ENCODE results near the gene RFX1.
"Not testable (repeated sequence)": the region's sequence is repeated elsewhere in the genome, so short reads cannot be mapped to it uniquely, and the experiment has no call there.

Gene RFX1

DNA sequence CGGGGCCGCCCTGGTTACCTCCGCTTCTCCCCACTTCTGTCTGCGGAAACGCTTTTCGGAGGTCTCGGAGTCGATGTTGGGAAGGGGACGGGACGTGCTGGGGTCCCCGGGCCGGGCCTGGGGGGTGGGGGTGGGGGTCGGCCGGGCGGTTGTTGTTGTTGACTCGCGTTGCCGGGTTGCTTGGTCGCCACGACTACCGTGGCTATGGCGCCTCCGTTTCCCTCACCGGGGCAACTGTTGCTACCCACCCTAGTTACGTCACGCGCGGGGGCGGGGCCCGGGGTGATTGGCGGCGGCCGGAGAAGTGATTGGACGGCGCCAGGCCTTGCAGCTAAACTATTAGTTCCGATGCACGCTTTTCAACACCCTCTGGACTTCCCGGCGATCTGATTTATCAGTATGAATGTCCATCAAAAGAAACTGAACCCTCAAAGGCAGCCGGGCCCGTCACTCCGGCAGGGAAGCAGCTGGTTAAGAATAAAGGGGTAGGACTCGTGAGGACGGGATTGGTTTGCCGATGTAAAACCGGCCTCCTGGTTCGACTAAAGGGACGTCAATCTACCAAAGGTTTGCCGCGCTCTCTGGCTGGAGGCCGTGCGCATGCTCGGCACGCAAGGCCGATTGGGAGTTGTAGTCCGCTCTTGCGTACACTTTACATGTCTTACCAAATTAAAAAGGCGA lies at the start of gene RFX1:
RFX1 (minus strand) TSS at position 236 of the 681 bp plus-strand sequence. CDS start 12,477 bp downstream, outside the sequence.
- peak; percentile 100 for DNase-seq

GRCh38 chr19:14055396-14055795 lies 49.3 kb upstream of the RFX1 start:
- no peak for DNase-seq

DNA sequence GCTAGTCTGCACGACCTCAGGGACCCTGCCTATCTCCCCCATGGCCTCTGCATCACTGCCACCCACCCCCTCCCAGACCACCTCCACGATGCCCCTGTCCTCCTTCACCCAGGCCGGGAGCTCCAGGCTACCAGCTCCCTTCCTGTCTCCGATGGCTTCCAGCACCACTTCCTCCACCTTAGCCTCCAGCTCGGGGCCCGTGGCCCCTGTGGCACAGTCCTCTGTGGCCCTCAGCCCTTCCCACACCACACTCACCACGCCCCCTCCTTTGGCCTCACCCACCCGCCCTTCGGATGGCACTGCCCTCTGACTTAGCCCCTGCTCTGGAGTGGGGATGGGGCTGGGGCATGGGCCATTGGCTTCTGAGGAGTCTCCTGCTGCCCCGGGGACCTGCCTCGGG lies 48.6 kb upstream of the RFX1 start:
- no peak for DNase-seq

DNA sequence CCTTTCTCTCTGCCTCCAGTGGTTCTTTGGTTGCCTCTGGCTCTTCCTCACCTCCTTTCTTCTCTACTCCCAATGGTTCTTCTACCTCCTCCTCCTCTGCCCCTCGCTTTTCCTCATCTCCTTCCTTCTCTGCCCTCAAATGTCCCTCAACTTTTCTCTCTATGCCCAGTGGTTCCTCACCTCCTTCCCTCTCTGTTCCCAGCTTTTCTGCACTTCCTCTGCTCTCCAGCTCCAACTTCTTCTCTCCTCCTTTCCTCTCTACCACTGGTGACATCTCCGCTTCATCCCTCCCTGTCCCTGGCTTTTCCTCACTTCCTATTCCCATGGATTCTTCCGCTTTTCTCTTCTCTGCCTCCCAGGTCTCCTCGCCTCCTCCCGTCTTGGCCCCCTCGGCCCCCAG lies 48.0 kb upstream of the RFX1 start:
- no peak for DNase-seq

GRCh38 chr19:14053500-14053899 lies 47.4 kb upstream of the RFX1 start:
- DNase-seq = no peak

- DNase-seq = no peak
Measured at GRCh38 chr19:14053032-14053431, 46.9 kb upstream of the RFX1 start.

DNA sequence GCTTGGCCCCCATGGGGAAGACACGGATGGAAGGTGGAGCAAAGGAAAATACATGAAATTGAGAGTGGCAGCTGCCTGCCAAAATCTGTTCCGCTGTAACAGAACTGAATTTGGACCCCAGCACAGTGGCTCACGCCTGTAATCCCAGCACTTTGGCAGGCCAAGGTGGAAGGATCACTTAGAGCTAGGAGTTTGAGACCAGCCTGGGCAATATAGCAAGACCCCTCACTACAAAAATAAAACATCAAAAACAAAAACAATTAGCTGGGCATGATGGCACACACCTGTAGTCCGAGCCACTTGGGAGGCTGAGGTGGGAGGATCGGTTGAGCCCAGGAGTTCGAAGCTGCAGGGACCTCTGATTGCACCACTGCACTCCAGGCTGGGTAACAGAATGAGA lies 46.4 kb upstream of the RFX1 start:
- DNase-seq = no peak

DNA sequence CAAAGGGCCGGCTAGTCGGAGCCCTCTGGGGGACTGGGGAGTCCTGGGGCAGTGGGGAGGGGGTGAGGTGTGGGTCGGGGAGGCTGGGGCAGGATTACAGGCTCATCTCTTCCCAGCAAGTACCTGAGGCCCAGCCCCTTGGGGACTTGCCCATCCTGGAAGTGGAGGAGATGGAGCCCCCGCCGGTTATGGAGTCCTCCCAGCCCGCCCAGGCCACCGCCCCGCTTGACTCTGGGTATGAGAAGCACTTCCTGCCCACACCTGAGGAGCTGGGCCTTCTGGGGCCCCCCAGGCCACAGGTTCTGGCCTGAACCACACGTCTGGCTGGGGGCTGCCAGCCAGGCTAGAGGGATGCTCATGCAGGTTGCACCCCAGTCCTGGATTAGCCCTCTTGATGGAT lies 45.9 kb upstream of the RFX1 start:
- no peak for DNase-seq

GRCh38 chr19:14050961-14051360 lies 44.8 kb upstream of the RFX1 start:
- not testable (repeated sequence) for DNase-seq

GRCh38 chr19:14050512-14050911 lies 44.4 kb upstream of the RFX1 start:
- no peak for DNase-seq

GRCh38 chr19:14048443-14049153 lies 42.5 kb upstream of the RFX1 start:
- peak; percentile 85 to 86 for DNase-seq

DNA sequence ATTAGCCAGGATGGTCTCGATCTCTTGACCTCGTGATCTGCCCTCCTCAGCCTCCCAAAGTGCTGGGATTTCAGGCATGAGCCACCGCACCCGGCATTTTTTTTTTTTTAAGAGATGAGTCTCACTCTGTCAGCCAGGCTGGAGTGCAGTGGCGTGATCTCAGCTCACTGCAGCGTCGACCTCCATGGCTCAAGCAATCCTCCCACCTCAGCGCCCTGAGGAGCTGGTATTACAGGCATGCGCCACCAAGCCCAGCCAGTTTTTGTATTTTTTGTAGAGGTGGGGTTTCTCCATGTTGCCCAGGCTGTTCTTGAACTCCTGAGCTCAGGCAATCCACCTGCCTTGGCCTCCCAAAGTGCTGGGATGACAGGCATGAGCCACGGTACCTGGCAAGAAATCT lies 41.7 kb upstream of the RFX1 start:
- not testable (repeated sequence) for DNase-seq

- DNase-seq = peak in 1 of 2 donors; percentile 46
Measured at GRCh38 chr19:14042659-14043608, 36.8 kb upstream of the RFX1 start.

DNA sequence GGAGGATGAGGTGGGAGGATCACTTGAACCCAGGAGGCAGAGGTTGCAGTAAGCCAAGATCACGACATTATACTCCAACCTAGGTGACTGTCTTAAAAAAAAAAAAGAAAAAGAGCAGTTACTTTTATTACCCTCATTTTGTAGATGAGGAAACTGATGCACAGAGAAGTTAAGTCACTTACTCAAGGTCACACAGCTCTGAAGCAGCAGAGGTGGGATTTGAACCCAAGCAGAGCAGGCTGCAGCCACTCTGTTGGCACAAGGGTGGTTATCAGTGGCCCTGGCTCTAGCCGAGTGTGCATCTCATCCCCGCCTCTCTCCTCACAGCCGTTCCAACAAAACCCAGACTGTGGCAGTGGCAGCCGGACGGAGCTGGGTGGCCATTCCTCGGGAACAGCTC lies 33.1 kb upstream of the RFX1 start:
- no peak for DNase-seq

GRCh38 chr19:14035706-14036105 lies 29.6 kb upstream of the RFX1 start:
- no peak for DNase-seq

DNA sequence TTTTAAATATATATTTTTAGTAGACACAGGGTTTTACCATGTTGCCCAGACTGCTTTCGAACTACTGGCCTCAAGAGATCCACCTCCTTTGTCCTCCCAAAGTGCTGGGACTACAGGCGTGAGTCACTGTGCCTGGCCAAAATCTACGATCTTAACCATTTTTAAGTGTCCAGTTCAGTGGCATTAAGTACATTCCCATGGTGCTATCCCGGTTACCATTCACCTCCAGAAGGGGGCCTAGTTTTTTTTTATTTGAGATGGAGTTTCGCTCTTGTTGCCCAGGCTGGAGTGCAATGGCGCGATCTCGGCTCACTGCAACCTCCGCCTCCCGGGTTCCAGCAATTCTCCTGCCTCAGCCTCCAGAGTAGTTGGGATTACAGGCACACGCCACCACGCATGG lies 29.0 kb upstream of the RFX1 start:
- DNase-seq = not testable (repeated sequence)

DNA sequence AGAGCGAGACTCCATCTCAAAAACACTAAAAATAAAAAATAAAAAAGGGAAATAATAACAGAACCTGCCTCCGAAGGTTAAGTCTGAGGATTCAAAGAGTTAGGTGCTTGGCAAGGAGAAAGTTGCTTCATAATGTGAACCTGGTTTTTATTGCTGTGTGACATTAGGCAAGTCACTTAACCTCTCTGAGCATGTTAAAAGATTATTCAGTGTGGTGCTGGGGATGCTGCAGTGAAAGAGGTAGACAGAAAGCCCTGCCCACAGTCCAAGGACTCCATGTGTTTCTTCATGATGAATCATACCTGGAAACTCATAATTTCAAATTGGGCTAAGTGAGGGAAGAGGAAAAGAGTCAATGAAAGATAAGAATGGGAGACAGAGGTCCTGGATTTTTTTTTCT lies 27.8 kb upstream of the RFX1 start:
- DNase-seq = no peak

DNA sequence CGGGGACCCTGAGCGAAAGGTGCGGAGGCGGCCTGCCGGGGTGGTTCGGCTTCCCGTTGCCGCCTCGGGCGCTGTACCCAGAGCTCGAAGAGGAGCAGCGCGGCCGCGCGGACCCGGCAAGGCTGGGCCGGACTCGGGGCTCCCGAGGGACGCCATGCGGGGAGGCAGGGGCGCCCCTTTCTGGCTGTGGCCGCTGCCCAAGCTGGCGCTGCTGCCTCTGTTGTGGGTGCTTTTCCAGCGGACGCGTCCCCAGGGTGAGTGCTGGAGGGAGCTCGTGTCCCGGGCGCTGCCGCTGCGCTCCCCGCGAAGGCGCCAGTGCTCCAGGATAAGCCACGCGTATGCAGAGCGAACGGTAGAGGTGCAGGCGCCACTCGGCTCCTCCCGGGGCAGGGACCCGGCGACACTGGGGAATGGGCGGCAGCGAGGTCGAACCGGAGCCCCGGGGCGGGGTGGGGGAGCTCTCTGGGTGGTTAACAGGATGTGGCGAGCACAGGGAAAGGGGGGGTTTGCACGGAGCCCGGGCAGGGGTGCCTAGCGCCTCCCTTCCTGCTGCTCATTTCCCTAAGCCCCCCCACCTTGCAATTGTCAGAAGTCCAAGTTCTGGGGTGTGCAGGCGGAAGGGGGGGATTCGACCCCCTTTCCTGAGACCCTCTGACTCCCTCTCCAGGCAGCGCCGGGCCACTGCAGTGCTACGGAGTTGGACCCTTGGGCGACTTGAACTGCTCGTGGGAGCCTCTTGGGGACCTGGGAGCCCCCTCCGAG lies 25.8 kb upstream of the RFX1 start, which contains the start of gene IL27RA:
IL27RA (plus strand) TSS at position 44 of the 762 bp plus-strand sequence; CDS start at position 155, 111 bp downstream.
- peak; percentile 79 to 81 for DNase-seq

GRCh38 chr19:14030997-14031718 lies 25.0 kb upstream of the RFX1 start:
- no peak for DNase-seq

DNA sequence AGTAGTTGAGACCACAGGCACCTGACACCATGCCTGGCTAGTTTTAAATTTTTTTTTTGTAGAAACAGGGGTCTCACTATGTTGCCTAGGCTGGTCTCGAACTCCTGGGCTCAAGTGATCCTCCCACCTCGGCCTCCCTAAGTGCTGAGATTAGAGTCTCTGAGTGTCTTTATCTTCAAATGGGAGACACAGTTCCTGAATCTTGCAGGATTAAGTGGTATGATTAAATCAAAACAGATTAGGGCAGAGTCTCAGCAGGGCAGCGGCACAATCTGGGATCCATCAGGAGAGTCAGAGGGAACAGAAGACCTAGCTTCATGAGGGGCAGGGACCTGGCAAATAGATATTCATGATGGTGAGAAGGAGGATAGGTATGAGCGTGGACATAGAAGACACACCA lies 22.8 kb upstream of the RFX1 start:
- no peak for DNase-seq

DNA sequence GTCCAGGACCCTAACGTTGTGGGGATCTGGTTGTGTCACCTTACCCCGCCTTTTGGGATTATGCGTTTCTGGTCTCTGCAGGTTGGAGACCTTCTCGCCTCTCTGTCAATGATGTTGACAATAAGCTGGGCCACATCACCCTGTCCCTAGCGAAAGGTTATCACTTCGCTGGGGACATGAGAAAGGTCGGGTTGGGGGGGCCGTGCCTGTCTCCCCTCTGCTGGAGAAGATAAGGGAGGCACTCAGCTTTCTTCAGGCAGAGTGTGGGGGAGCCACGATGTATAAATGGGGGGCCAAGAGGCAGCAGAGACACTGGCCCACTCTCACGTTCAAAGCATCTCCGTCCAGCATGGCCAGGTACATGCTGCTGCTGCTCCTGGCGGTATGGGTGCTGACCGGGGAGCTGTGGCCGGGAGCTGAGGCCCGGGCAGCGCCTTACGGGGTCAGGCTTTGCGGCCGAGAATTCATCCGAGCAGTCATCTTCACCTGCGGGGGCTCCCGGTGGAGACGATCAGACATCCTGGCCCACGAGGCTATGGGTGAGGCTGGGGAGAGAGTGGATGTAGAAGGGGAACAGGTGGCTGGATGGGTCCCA lies 21.8 kb upstream of the RFX1 start, which contains the start of gene RLN3:
RLN3 (plus strand) TSS at position 293 of the 595 bp plus-strand sequence; CDS start at position 350, 57 bp downstream.
- DNase-seq = no peak
